ENCODE measurements around the gene TRIM46. TPM values are rescaled to one million over a fixed set of nuclear protein-coding genes. Genes with fewer than 3 reads are reported as not detected.
"Not testable (repeated sequence)": the region's sequence is repeated elsewhere in the genome, so short reads cannot be mapped to it uniquely, and the experiment has no call there.

TRIM46 gene
- total and polyA plus RNA-seq, 2 experiments from 2014 or later = 2.1 to 3.4 TPM

DNA sequence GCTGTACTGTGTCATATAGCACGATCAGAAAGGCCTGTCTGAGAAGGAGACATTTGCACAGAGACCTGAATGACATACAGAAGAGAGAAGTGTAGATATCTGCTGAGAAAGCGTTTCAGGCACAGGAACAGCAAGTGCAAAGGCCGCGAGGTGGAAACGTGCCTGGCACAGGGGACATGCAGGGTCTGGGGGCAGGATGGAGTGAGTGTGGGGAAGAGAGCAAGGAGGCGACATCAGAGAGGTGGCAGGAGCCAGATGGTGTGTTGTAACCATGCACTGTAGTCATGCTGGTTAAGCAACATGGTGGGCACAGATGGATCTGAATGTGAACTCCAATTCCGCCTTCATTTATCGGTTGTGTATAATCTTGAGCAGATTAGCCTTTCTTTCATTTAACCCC, 13.5 kb upstream of the TRIM46 start:
- 48 to 55% methylated on average over 8 of the region's 8 CpGs for WGBS, 2 experiments (ENCODE audit: low coverage in 1 of 2, low lambda C conversion rate in 2 of 2, missing lambda C conversion rate in 2 of 2)

DNA sequence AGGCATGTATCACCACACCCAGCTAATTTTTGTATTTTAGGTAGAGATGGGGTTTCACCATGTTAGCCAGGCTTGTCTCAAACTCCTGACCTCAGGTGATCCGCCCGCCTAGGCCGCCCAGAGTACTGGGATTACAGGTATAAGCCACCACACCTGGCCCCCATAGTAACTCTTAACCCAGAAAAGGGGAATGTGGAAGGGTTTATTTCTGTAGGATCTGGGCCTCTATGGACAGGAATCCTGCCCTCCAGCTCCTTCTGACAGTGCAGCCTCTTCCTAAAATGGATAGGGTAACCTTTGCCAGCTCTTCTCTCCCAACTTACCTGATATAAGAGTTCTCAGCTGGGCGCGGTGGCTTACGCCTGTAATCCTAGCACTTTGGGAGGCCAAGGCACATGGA, 11.0 kb upstream of the TRIM46 start:
- 92 to 95% methylated on average over 6 of the region's 6 CpGs for whole genome bisulfite sequencing, 2 experiments (ENCODE audit: low coverage in 1 of 2, low lambda C conversion rate in 2 of 2, missing lambda C conversion rate in 2 of 2)
- H4K20me1 ChIP-seq (ENCODE audit: insufficient read depth); H3K9ac ChIP-seq; H3K4me3 ChIP-seq; H3K4me1 ChIP-seq (ENCODE audit: insufficient read depth); in situ Hi-C loops (cut with MboI); H3F3A ChIP-seq (ENCODE audit: insufficient read depth); H3K4me2 ChIP-seq (ENCODE audit: unreplicated experiment); H2AFZ ChIP-seq; H3K79me2 ChIP-seq (ENCODE audit: insufficient read depth); H3K27me3 ChIP-seq (replicated peaks; ENCODE audit: insufficient read depth); H3K27ac ChIP-seq; DNase-seq; H3K9me2 ChIP-seq (ENCODE audit: insufficient read depth); H3K36me3 ChIP-seq (ENCODE audit: low read depth); H3K9me3 ChIP-seq (ENCODE audit: low read depth): not testable (repeated sequence)

More for the DNA sequence above, 13.5 kb upstream of the TRIM46 start:
- Histone ChIP-seq H3F3A (ENCODE audit: insufficient read depth) (no peaks in the 10 kb centered on the region), H3K4me1 (ENCODE audit: insufficient read depth) (no peaks in the 10 kb centered on the region), H3K9me2 (ENCODE audit: insufficient read depth) (no peaks in the 10 kb centered on the region), H3K79me2 (ENCODE audit: insufficient read depth) (no peaks in the 10 kb centered on the region), H3K4me2 (ENCODE audit: unreplicated experiment) (no peak overlapping the region), H3K4me3 (no peak overlapping the region), H3K27me3 (replicated peaks; ENCODE audit: insufficient read depth) (peaks cover 10% of the 10 kb centered on the region; the same call in 1 of the 2 replicates), H2AFZ (no peak overlapping the region), H3K36me3 (ENCODE audit: low read depth) (no peaks in the 10 kb centered on the region), H3K27ac (no peak overlapping the region), H4K20me1 (ENCODE audit: insufficient read depth) (no peaks in the 10 kb centered on the region), H3K9ac (no peak overlapping the region), H3K9me3 (ENCODE audit: low read depth) (no peaks in the 10 kb centered on the region)
- no peak for DNase-seq
- TF ChIP-seq EZH2 (IDR thresholded peaks at IDR 0.05; ENCODE audit: insufficient read depth, poor library complexity, severe bottlenecking) (no peak), EZH2phosphoT487 (IDR thresholded peaks at IDR 0.05; ENCODE audit: insufficient read depth, low read depth) (no peak)
- in situ Hi-C loops (cut with MboI) = no loop called here

DNA sequence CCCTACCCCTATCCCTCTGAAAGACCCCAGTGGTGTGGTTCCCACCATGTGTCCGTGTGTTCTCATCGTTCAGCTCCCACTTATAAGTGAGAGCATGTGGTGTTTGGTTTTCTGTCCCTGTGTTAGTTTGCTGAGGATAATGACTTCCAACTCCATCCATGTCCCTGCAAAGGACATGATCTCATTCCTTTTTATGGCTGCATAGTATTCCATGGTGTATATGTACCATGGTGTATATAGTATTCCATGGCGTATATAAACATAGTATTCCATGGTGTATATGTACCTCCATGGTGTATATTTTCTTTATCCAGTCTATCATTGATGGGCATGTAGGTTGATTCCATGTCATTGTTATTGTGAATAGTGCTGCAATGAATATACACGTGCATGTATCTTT, 9.9 kb upstream of the TRIM46 start:
- 85 to 89% methylated on average over 4 of the region's 4 CpGs for WGBS, 2 experiments (ENCODE audit: low coverage in 1 of 2, low lambda C conversion rate in 2 of 2, missing lambda C conversion rate in 2 of 2)
- H3K4me3 ChIP-seq; H3K9ac ChIP-seq; H3K27ac ChIP-seq; H2AFZ ChIP-seq; H3K79me2 ChIP-seq (ENCODE audit: insufficient read depth); DNase-seq; H3K27me3 ChIP-seq (replicated peaks; ENCODE audit: insufficient read depth); in situ Hi-C loops (cut with MboI); H3K4me1 ChIP-seq (ENCODE audit: insufficient read depth); H3K9me2 ChIP-seq (ENCODE audit: insufficient read depth); H3K4me2 ChIP-seq (ENCODE audit: unreplicated experiment); H4K20me1 ChIP-seq (ENCODE audit: insufficient read depth); H3K36me3 ChIP-seq (ENCODE audit: low read depth); H3K9me3 ChIP-seq (ENCODE audit: low read depth); H3F3A ChIP-seq (ENCODE audit: insufficient read depth): not testable (repeated sequence)

DNA sequence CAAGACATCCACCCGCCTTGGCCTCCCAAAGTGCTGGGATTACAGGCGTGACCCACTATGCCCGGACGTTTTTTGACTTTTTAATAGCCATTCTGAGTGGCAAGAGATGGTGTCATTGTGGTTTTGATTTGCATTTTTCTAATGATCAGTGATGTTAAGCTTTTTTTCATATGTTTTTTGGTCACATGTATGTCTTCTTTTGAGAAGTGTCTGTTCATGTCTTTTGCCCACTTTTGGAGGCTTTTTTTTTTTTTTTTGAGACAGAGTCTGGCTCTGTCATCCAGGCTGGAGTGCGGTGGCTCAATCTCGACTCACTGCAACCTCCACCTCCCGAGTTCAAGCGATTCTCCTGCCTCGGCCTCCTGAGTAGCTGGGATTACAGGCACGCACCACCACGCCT, 9.0 kb upstream of the TRIM46 start:
- not testable (repeated sequence) for H3K27me3 ChIP-seq (replicated peaks; ENCODE audit: insufficient read depth); H3K9me2 ChIP-seq (ENCODE audit: insufficient read depth); H3K4me3 ChIP-seq; H2AFZ ChIP-seq; H3K36me3 ChIP-seq (ENCODE audit: low read depth); H4K20me1 ChIP-seq (ENCODE audit: insufficient read depth); H3K4me2 ChIP-seq (ENCODE audit: unreplicated experiment); H3K9me3 ChIP-seq (ENCODE audit: low read depth); H3K27ac ChIP-seq; H3K79me2 ChIP-seq (ENCODE audit: insufficient read depth); DNase-seq; H3K4me1 ChIP-seq (ENCODE audit: insufficient read depth); H3K9ac ChIP-seq
- peaks cover 16% of the 10 kb centered on the region for H3F3A ChIP-seq (ENCODE audit: insufficient read depth)
- in situ Hi-C loops (cut with MboI) = loop anchor here (5.0 kb wide), 1 partner anchor 72 kb away; no protein-coding TSS in a partner anchor
- 86 to 91% methylated on average over 11 of the region's 11 CpGs for WGBS, 2 experiments (ENCODE audit: low coverage in 1 of 2, low lambda C conversion rate in 2 of 2, missing lambda C conversion rate in 2 of 2)

DNA sequence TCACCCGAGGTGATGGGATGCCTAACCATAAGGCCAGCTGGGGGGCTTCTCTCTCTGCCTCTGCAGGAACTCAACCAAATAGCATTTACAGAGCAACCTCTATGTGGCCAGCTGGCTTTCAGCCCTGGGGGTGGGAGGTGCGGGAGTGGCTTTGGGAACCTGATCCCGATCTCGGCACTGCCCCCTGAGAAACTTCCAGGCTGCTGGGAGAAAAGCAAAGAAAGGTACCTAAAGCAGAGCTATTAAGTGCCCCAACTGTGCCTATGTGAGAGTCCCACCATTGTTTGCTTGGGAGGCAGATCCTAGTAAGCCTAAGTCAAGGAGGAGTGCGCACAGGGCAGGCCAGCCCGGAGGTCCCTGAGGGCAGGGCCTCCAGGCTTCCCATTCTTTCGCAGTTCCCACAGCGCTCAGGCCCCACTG, 7.6 kb upstream of the TRIM46 start:
- peaks cover 12% of the 10 kb centered on the region for H3K79me2 ChIP-seq (ENCODE audit: insufficient read depth)
- no peak overlapping the region for H3K4me2 ChIP-seq (ENCODE audit: unreplicated experiment)
- no peak for DNase-seq
- 77 to 84% methylated on average over 8 of the region's 8 CpGs for WGBS, 2 experiments (ENCODE audit: low coverage in 1 of 2, low lambda C conversion rate in 2 of 2, missing lambda C conversion rate in 2 of 2)
- H2AFZ ChIP-seq = no peak overlapping the region
- TF ChIP-seq EZH2 (IDR thresholded peaks at IDR 0.05; ENCODE audit: insufficient read depth, poor library complexity, severe bottlenecking) = no peak
- TF ChIP-seq EZH2phosphoT487 (IDR thresholded peaks at IDR 0.05; ENCODE audit: insufficient read depth, low read depth) = no peak
- H3K9me3 ChIP-seq (ENCODE audit: low read depth) = no peaks in the 10 kb centered on the region
- no peaks in the 10 kb centered on the region for H3K27me3 ChIP-seq (replicated peaks; ENCODE audit: insufficient read depth)
- peaks cover 6% of the 10 kb centered on the region; the same call in 1 of the 2 replicates for H3K36me3 ChIP-seq (ENCODE audit: low read depth)
- no peak overlapping the region for H3K9ac ChIP-seq
- in situ Hi-C loops (cut with MboI) = loop anchor here (5.0 kb wide), 1 partner anchor 74 kb away; no protein-coding TSS in a partner anchor
- no peaks in the 10 kb centered on the region for H4K20me1 ChIP-seq (ENCODE audit: insufficient read depth)
- H3K9me2 ChIP-seq (ENCODE audit: insufficient read depth) = no peaks in the 10 kb centered on the region
- no peak overlapping the region for H3K4me3 ChIP-seq
- H3K27ac ChIP-seq = no peak overlapping the region
- H3F3A ChIP-seq (ENCODE audit: insufficient read depth) = peaks cover 17% of the 10 kb centered on the region
- H3K4me1 ChIP-seq (ENCODE audit: insufficient read depth) = no peaks in the 10 kb centered on the region

Measured in GM23248 (cell line).